Neural cell (in vitro differentiated cells): ENCODE results near the gene SARS1.

ENCODE experiments used
- EZH2 ChIP-seq: fragments of 200-600, 300-800 bp; shearing (Covaris generic), sonication (generic); IDR thresholded peaks from 2 replicates; pipeline ENCODE4 v1.6.1; 2014; ENCODE audit warnings: antibody characterized with exemption, low read length, borderline replicate concordance, mild to moderate bottlenecking; ENCODE audit not compliant: insufficient read depth, poor library complexity, severe bottlenecking
- TF ChIP-seq, protein P1 (sequence below): fragments of 450-650 bp; IDR thresholded peaks from 2 replicates; pipeline ENCODE4 v1.5.1; 2014; ENCODE audit warnings: antibody characterized with exemption, mild to moderate bottlenecking, moderate library complexity; ENCODE audit not compliant: poor library complexity, severe bottlenecking

GRCh38 chr1:109246141-109246551 is 32.4 kb downstream of the SARS1 start:
- TF ChIP-seq, protein P1, sequence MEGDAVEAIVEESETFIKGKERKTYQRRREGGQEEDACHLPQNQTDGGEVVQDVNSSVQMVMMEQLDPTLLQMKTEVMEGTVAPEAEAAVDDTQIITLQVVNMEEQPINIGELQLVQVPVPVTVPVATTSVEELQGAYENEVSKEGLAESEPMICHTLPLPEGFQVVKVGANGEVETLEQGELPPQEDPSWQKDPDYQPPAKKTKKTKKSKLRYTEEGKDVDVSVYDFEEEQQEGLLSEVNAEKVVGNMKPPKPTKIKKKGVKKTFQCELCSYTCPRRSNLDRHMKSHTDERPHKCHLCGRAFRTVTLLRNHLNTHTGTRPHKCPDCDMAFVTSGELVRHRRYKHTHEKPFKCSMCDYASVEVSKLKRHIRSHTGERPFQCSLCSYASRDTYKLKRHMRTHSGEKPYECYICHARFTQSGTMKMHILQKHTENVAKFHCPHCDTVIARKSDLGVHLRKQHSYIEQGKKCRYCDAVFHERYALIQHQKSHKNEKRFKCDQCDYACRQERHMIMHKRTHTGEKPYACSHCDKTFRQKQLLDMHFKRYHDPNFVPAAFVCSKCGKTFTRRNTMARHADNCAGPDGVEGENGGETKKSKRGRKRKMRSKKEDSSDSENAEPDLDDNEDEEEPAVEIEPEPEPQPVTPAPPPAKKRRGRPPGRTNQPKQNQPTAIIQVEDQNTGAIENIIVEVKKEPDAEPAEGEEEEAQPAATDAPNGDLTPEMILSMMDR: no peak
- TF ChIP-seq EZH2: no peak
